ENCODE results near the gene DMRTB1.

The DMRTB1 gene

GRCh38 chr1:53507116-53507820 is 48.1 kb downstream of the DMRTB1 start:
- TF ChIP-seq, protein P1, sequence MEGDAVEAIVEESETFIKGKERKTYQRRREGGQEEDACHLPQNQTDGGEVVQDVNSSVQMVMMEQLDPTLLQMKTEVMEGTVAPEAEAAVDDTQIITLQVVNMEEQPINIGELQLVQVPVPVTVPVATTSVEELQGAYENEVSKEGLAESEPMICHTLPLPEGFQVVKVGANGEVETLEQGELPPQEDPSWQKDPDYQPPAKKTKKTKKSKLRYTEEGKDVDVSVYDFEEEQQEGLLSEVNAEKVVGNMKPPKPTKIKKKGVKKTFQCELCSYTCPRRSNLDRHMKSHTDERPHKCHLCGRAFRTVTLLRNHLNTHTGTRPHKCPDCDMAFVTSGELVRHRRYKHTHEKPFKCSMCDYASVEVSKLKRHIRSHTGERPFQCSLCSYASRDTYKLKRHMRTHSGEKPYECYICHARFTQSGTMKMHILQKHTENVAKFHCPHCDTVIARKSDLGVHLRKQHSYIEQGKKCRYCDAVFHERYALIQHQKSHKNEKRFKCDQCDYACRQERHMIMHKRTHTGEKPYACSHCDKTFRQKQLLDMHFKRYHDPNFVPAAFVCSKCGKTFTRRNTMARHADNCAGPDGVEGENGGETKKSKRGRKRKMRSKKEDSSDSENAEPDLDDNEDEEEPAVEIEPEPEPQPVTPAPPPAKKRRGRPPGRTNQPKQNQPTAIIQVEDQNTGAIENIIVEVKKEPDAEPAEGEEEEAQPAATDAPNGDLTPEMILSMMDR (IDR thresholded peaks at IDR 0.05): no peak
- no peak overlapping the region for H3K4me3 ChIP-seq
- no peaks in the 10 kb centered on the region for H3K9me3 ChIP-seq
- intact Hi-C loops (cut with DNase I; ENCODE audit: low total_unique reads): no loop called here
- H3K27me3 ChIP-seq: no peaks in the 10 kb centered on the region
- H3K4me1 ChIP-seq: peaks cover 0 to 17% (median 15%) of the 10 kb centered on the region in 4 donors
- DNase-seq: no peak
- no peaks in the 10 kb centered on the region for H3K36me3 ChIP-seq
- H3K27ac ChIP-seq: no peak overlapping the region

DNA sequence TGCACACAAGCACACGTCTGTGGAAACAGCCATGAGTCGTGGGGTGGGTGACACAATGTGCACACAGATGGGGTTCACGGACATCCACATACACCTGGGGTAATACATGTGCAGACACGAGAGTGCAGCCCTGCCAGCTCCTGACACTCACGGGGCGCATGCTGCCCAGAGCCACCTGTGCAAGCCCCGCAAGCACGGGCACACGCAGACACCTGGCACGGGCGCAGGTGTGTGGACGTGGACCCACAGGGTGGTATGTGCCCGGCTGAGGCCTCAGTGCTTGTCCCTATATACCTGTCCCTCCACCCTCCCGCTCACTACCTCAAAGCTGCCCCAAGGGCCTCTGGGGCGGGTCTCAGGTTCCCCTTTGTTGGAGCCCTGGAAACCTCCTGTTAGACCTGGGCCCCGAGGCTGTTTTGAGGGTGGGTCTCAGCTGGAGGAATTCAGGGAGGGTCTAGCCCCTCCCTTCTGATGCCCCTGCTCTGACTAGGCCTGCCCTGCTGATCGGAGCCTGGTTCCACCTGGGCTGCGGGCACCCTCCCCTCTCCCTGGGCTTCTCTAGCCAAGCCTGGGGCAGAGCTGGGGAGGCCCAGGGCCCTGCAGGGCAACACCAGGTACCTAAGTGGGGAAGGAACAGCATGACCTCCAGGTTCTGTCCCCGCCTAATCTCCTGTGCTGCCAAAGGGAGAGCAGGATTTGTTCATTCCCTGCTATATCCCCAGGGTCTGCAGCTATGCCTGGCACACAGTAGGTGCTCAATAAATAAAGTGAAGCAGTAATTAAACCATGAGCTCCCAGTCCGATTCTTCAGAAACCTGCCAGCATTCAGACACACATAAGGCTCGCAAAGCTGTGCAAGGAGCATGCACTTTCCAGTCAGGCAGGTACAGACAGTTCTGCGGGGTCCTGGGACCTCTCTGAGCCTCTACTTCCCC is 49.1 kb downstream of the DMRTB1 start:
- no peak for DNase-seq
- no peaks in the 10 kb centered on the region for H3K9me3 ChIP-seq
- no peak overlapping the region for H3K4me3 ChIP-seq
- TF ChIP-seq, protein P1 (IDR thresholded peaks at IDR 0.05): no peak
- no peak overlapping the region for H3K27ac ChIP-seq
- peaks cover 0 to 27% (median 20%) of the 10 kb centered on the region in 4 donors for H3K4me1 ChIP-seq
- intact Hi-C loops (cut with DNase I; ENCODE audit: low total_unique reads): no loop called here
- H3K27me3 ChIP-seq: no peaks in the 10 kb centered on the region
- no peaks in the 10 kb centered on the region for H3K36me3 ChIP-seq

DNA sequence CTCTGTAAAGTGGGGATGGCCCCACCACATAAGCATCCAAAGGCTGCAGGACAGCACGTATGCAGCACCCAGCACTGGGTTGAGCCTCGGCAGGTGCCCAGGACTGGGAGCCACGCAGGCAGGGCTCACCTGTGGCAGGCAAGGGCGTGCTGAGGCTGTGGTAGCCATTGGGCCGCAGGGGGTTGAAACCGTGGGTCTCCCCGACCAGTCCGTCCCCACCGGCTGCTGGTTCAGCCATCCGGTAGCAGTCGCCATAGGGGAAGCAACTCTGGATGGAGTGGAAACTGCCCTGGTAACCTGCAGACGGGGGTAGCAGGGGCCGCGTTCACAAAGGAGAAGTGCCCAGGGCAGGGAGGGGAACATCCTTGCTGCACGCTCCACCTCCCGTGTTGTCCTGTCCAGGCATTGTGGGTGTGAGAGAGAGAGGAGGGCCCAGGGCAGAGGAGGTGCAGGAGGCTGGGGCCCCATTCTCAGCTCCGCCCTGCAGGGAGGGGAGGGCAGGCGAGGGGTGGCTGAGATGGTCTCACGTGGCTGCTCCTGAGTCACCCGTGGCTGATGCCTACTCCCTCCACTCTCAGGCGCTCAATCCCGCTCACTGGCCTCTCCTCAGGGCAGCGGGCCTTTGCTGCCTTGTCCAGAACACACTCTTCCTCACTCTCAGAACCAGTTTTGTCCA is 49.9 kb downstream of the DMRTB1 start:
- Histone ChIP-seq H3K4me3 (no peak overlapping the region), H3K9me3 (no peaks in the 10 kb centered on the region), H3K36me3 (no peaks in the 10 kb centered on the region), H3K4me1 (peaks cover 0 to 27% (median 20%) of the 10 kb centered on the region in 4 donors), H3K27ac (no peak overlapping the region), H3K27me3 (no peaks in the 10 kb centered on the region)
- TF ChIP-seq, protein P1 (IDR thresholded peaks at IDR 0.05): no peak
- no peak for DNase-seq
- intact Hi-C loops (cut with DNase I; ENCODE audit: low total_unique reads): no loop called here

- H3K4me1 ChIP-seq: peaks cover 0 to 27% (median 20%) of the 10 kb centered on the region in 4 donors
- no peak for DNase-seq
- intact Hi-C loops (cut with DNase I; ENCODE audit: low total_unique reads): no loop called here
- TF ChIP-seq, protein P1 (IDR thresholded peaks at IDR 0.05): no peak
- H3K27ac ChIP-seq: no peak overlapping the region
- no peaks in the 10 kb centered on the region for H3K36me3 ChIP-seq
- H3K4me3 ChIP-seq: no peak overlapping the region
- no peaks in the 10 kb centered on the region for H3K9me3 ChIP-seq
- no peaks in the 10 kb centered on the region for H3K27me3 ChIP-seq
These were observed 50.6 kb downstream of the DMRTB1 start for GRCh38 chr1:53509775-53510174.

GRCh38 chr1:53510215-53510614 is 51.0 kb downstream of the DMRTB1 start:
- no peaks in the 10 kb centered on the region for H3K9me3 ChIP-seq
- H3K36me3 ChIP-seq: no peaks in the 10 kb centered on the region
- H3K27me3 ChIP-seq: no peaks in the 10 kb centered on the region
- no peak overlapping the region for H3K27ac ChIP-seq
- intact Hi-C loops (cut with DNase I; ENCODE audit: low total_unique reads): no loop called here
- no peak overlapping the region for H3K4me3 ChIP-seq
- DNase-seq: no peak
- peaks cover 0 to 27% (median 20%) of the 10 kb centered on the region in 4 donors for H3K4me1 ChIP-seq
- TF ChIP-seq, protein P1 (IDR thresholded peaks at IDR 0.05): no peak

All from tibial artery (tissue), 4 donors.